Nephron progenitor cell (in vitro differentiated cells): ENCODE measurements around the gene GPR75.

Experiments
- DNase-seq: peaks from one replicate; pipeline ENCODE4 v3.0.0; 2021
- H3K27ac Mint-ChIP-seq: 2 replicates; pipeline ENCODE4 v1.8.0; 2021; ENCODE audit warnings: mild to moderate bottlenecking, moderate library complexity, mixed read lengths
- H3K27me3 Mint-ChIP-seq: 2 replicates; pipeline ENCODE4 v1.8.0; 2021; ENCODE audit warnings: mild to moderate bottlenecking, low read depth, mixed read lengths; ENCODE audit not compliant: poor library complexity
- H3K36me3 Mint-ChIP-seq: 2 replicates; pipeline ENCODE4 v1.8.0; 2021; ENCODE audit warnings: low read depth, mixed read lengths
- H3K4me1 Mint-ChIP-seq: 2 replicates; pipeline ENCODE4 v1.8.0; 2021; ENCODE audit warnings: mixed read lengths
- H3K4me3 Mint-ChIP-seq: 2 replicates; pipeline ENCODE4 v1.8.0; 2021; ENCODE audit warnings: mild to moderate bottlenecking, moderate library complexity, mixed read lengths
- H3K9me3 Mint-ChIP-seq: 2 replicates; pipeline ENCODE4 v1.8.0; 2021; ENCODE audit warnings: mild to moderate bottlenecking, moderate library complexity, mixed read lengths
- CTCF ChIP-seq: fragments of 200-600 bp; sonication (generic); IDR thresholded peaks from 2 replicates; pipeline ENCODE4 v1.5.0; 2021; ENCODE audit warnings: antibody characterized with exemption

Gene GPR75

GRCh38 chr2:53859206-53860181 is at the start of gene GPR75:
GPR75 (minus strand) TSS chr2:53859967; CDS start chr2:53854756, 5,211 bp downstream.
- Mint-ChIP-seq H3K27ac (no peak within 1 kb of the TSS), H3K4me3 (no peak within 1 kb of the TSS), H3K4me1 (peaks cover 9% of the 10 kb centered on the region)

DNA sequence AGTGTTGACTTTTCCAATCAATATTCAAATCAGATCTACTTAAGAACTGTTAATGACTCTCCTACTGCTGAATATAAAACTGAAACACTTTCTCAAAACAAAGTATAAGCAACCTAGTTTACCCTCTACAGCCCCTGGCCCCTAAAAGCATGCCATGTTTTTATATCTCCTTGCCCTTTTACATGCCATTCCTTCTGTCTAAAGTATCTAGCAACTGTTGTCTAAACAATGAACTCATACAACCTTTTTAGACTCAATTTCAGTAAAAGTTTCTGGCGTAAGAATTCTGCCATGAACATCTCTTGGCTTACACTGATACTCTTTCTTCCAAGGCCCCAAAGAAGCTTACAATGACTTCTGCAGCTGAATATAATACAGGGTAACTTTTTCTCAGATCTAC is 47.8 kb upstream of the GPR75 start:
- Mint-ChIP-seq H3K4me1 (no peaks in the 10 kb centered on the region), H3K27ac (peak overlapping the region; percentile 36), H3K36me3 (peaks cover 57% of the 10 kb centered on the region), H3K27me3 (no peaks in the 10 kb centered on the region), H3K4me3 (no peak overlapping the region), H3K9me3 (no peaks in the 10 kb centered on the region)
- DNase-seq: no peak
- no peak for TF ChIP-seq CTCF

More at GRCh38 chr2:53859206-53860181, at the start of gene GPR75:
- peak; percentile 6 for DNase-seq
- Mint-ChIP-seq H3K36me3 (peaks cover 50% of the 10 kb centered on the region), H3K27me3 (no peaks in the 10 kb centered on the region), H3K9me3 (no peaks in the 10 kb centered on the region)
- TF ChIP-seq CTCF: no peak

- no peak for DNase-seq
- peaks cover 68% of the 10 kb centered on the region for H3K36me3 Mint-ChIP-seq
- H3K4me1 Mint-ChIP-seq: no peaks in the 10 kb centered on the region
- TF ChIP-seq CTCF: no peak
- no peak overlapping the region for H3K4me3 Mint-ChIP-seq
- no peak overlapping the region for H3K27ac Mint-ChIP-seq
- H3K27me3 Mint-ChIP-seq: no peaks in the 10 kb centered on the region
- no peaks in the 10 kb centered on the region for H3K9me3 Mint-ChIP-seq
Observed at GRCh38 chr2:53905396-53905795, 45.6 kb upstream of the GPR75 start.

- Mint-ChIP-seq H3K4me1 (no peaks in the 10 kb centered on the region), H3K4me3 (no peak overlapping the region), H3K9me3 (no peaks in the 10 kb centered on the region), H3K27ac (peak overlapping the region; percentile 4), H3K27me3 (no peaks in the 10 kb centered on the region), H3K36me3 (peaks cover 67% of the 10 kb centered on the region)
- no peak for DNase-seq
- no peak for TF ChIP-seq CTCF
Observed at GRCh38 chr2:53903011-53903410, 43.2 kb upstream of the GPR75 start.

GRCh38 chr2:53901192-53901591 is 41.4 kb upstream of the GPR75 start:
- no peak overlapping the region for H3K4me3 Mint-ChIP-seq
- no peaks in the 10 kb centered on the region for H3K27me3 Mint-ChIP-seq
- H3K27ac Mint-ChIP-seq: no peak overlapping the region
- H3K4me1 Mint-ChIP-seq: no peaks in the 10 kb centered on the region
- no peaks in the 10 kb centered on the region for H3K9me3 Mint-ChIP-seq
- no peak for DNase-seq
- no peak for TF ChIP-seq CTCF
- peaks cover 62% of the 10 kb centered on the region for H3K36me3 Mint-ChIP-seq
